PFSK-1 (cell line): ENCODE measurements around the gene PNKP.

Experiments used
- FOXP2 ChIP-seq: optimal IDR thresholded peaks from 2 replicates; pipeline ENCODE3; 2011; ENCODE audit warnings: borderline replicate concordance, control low read depth, inconsistent platforms; ENCODE audit not compliant: insufficient read depth; ENCODE audit errors: extremely low read length, extremely low read depth
- POLR2AphosphoS5 ChIP-seq: IDR thresholded peaks from 2 replicates; pipeline ENCODE4 v1.6.1; 2012; ENCODE audit warnings: low read depth, mild to moderate bottlenecking, control low read depth, low read length, moderate library complexity
- SIN3A ChIP-seq: IDR thresholded peaks from 2 replicates; pipeline ENCODE4 v1.6.1; 2012; ENCODE audit warnings: mild to moderate bottlenecking, low read length, moderate library complexity, borderline replicate concordance; ENCODE audit not compliant: insufficient read depth
- TAF1 ChIP-seq: IDR thresholded peaks from 2 replicates; pipeline ENCODE4 v1.6.1; 2012; ENCODE audit warnings: low read length, control low read depth, borderline replicate concordance; ENCODE audit not compliant: insufficient read depth
- TF ChIP-seq, protein P1 (sequence below), 2 experiments: IDR thresholded peaks; 2 replicates each; pipeline versions ENCODE4 v1.6.1 to v1.8.0; 2011 to 2012; ENCODE audit warnings: low read depth in 2 of 2, low read length in 2 of 2, control low read depth in 1 of 2, inconsistent platforms in 1 of 2, mild to moderate bottlenecking in 1 of 2, moderate library complexity in 1 of 2; ENCODE audit not compliant: insufficient read depth in 1 of 2

PNKP gene

DNA sequence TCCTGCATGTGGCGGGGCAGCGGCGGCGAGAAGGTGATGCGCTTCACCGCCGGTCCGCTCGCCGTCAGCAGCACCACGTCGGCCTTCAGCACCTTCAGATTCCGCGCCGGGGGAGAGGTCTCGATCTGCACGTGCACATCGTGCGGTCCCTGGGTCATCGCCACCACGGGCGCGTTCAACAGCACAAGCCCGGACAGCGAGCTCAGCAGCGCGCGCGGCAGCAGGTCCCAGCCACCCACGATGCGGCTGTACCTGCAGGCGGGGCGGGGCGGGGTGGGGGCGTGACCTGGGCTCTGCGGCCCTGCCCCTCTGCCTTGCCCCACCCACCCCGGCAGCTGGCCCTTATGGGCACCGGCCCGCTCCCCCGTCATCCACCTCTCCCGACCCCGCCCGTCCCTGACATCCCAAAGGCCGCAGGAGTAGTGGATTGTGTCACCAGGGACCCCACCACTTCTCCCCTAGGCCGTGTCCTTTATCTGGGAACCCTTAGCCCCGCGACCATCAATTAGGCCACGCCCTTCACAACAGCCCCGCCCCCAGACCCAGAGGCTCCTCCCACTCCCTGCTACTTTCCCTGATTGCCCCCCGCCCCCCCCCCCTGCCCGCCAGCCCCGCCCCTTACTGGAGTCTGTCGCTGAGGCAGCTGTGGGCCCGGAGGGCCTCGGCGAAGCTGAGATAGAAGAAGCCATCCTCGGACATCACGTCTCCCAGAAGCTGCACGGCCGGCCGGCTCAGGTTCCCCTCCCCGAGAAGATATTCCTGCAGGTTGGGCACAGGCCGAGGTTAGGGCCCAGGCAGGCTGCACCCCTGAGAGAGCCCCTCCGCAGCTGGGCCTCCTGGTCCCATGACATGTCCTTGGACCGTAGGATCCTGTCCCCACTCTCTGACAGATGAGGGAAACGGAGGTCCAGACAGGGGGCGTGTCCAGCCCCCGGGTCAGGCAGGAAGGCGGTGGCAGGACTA is 23.3 kb upstream of the PNKP start:
- TF ChIP-seq, protein P1, sequence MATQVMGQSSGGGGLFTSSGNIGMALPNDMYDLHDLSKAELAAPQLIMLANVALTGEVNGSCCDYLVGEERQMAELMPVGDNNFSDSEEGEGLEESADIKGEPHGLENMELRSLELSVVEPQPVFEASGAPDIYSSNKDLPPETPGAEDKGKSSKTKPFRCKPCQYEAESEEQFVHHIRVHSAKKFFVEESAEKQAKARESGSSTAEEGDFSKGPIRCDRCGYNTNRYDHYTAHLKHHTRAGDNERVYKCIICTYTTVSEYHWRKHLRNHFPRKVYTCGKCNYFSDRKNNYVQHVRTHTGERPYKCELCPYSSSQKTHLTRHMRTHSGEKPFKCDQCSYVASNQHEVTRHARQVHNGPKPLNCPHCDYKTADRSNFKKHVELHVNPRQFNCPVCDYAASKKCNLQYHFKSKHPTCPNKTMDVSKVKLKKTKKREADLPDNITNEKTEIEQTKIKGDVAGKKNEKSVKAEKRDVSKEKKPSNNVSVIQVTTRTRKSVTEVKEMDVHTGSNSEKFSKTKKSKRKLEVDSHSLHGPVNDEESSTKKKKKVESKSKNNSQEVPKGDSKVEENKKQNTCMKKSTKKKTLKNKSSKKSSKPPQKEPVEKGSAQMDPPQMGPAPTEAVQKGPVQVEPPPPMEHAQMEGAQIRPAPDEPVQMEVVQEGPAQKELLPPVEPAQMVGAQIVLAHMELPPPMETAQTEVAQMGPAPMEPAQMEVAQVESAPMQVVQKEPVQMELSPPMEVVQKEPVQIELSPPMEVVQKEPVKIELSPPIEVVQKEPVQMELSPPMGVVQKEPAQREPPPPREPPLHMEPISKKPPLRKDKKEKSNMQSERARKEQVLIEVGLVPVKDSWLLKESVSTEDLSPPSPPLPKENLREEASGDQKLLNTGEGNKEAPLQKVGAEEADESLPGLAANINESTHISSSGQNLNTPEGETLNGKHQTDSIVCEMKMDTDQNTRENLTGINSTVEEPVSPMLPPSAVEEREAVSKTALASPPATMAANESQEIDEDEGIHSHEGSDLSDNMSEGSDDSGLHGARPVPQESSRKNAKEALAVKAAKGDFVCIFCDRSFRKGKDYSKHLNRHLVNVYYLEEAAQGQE (IDR thresholded peaks at IDR 0.05; ENCODE audit: insufficient read depth in 1 of 2, low read depth in 2 of 2, low read length in 2 of 2), result no peak
- no peak for TF ChIP-seq POLR2AphosphoS5
- TF ChIP-seq TAF1, result no peak
- no peak for TF ChIP-seq SIN3A
- TF ChIP-seq FOXP2, result no peak

DNA sequence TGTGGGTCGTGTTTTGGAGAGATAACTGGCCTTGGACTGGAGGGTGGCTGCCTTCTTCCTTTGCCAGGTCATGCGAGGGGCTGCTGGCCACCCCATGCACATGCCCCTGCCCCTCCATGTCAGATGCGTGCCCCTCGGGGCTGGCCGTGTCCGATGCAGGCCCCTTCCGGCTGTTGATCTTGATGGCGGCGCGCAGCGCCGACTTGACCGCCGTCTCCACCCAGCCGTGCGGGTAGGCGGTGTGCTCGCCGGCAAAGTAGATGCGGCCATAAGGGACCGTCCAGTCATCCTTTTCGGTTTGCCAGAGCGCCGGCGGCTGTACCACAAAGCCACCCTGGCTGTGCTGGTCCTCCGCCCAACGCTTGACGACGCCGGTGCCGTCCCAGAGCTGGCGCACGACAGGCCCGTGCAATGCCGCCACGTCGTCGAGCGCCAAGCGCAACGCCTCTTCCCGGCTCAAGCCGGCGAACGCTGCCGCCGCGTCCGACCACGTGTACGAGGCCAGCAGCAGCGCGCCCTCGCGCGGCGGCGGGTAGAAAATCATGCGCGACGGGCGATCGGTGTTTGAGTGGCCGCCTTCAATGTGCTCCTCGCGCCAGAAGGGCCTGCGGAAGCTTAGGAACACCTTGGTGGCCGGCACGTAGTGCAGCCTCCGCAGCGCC is 22.4 kb upstream of the PNKP start:
- TF ChIP-seq POLR2AphosphoS5 (no peak), SIN3A (no peak), TAF1 (no peak), FOXP2 (no peak)
- TF ChIP-seq, protein P1 (IDR thresholded peaks at IDR 0.05; ENCODE audit: insufficient read depth in 1 of 2, low read depth in 2 of 2, low read length in 2 of 2), result no peak

DNA sequence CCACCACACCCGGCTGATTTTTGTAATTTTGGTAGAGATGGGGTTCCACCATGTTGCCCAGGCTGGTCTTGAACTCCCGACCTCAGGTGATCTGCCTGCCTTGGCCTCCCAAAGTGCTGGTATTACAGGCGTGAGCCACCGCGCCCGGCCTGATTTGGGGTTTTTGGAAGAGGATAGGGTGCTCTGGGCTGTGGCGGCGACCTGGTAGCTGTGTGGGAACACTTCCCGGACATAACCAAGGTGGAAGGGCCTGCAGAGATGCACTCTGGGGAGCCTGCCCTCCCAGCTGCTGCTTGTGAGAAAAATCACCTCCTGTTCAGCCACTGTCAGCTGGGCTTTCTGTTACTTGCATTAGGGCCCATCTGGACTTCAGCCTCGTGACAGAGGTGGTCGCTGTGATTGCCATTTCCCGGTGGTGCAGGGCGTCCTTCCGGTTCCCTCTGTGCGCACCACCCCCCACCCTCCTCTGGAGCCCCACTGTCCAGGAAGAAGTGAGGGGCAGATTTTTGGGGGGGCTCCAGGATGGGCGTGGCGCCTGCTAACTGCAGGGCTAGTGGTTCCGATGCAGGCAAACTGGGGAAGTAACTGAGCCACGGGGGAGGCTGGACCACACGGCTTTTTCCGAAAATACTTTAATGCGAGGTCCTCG is 21.8 kb upstream of the PNKP start:
- no peak for TF ChIP-seq FOXP2
- no peak for TF ChIP-seq POLR2AphosphoS5
- TF ChIP-seq TAF1, result no peak
- TF ChIP-seq SIN3A, result no peak
- TF ChIP-seq, protein P1 (IDR thresholded peaks at IDR 0.05; ENCODE audit: insufficient read depth in 1 of 2, low read depth in 2 of 2, low read length in 2 of 2), result no peak

DNA sequence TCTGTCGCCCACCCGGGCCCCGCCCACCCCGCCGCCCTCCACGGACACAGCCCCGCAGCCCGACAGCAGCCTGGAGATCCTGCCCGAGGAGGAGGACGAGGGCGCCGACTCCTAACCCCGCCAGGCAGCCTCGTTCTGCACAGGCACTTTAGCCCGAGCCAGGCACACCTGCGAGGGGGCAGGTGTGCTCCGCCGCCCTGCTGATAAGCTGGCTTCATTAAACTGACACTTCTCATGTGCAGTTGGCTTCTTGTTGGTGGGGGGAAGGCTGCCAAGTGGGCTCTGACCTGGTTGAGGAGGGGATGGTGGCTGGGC is 21.1 kb upstream of the PNKP start:
- TF ChIP-seq TAF1 (no peak), POLR2AphosphoS5 (no peak), SIN3A (no peak), FOXP2 (no peak)
- TF ChIP-seq, protein P1 (IDR thresholded peaks at IDR 0.05; ENCODE audit: insufficient read depth in 1 of 2, low read depth in 2 of 2, low read length in 2 of 2), result no peak
